Activated naive CD4-positive, alpha-beta T cell (primary cell): ENCODE measurements around the gene MRPL23.

Experiments
- DNase-seq, 4 experiments: peaks; one replicate each; lab custom pipeline; 2025; lab: John Stamatoyannopoulos, UW

MRPL23 gene

GRCh38 chr11:1994121-1994520 lies 47.0 kb downstream of the MRPL23 start:
- no peak for DNase-seq

- DNase-seq, result no peak
These were observed 50.6 kb downstream of the MRPL23 start, which contains the start of gene H19 for GRCh38 chr11:1997755-1998154. H19 (minus strand) TSS chr11:1997842.

- no peak for DNase-seq
These were observed 51.2 kb downstream of the MRPL23 start for GRCh38 chr11:1998290-1998689.

GRCh38 chr11:1998861-1999260 lies 51.7 kb downstream of the MRPL23 start:
- DNase-seq, result no peak

GRCh38 chr11:2002042-2002776 lies 55.1 kb downstream of the MRPL23 start:
- no peak for DNase-seq

GRCh38 chr11:2002807-2003206 lies 55.7 kb downstream of the MRPL23 start:
- DNase-seq, result no peak

- no peak for DNase-seq
These were observed 57.3 kb downstream of the MRPL23 start for GRCh38 chr11:2004466-2004865.
